Loucy (cell line): ENCODE data around the gene DAGLA.

Experiments
- EZH2phosphoT487 ChIP-seq: fragments of 200-600 bp; IDR thresholded peaks from 2 replicates; pipeline ENCODE4 v1.6.1; 2018; ENCODE audit warnings: antibody characterized with exemption, mild to moderate bottlenecking, moderate library complexity, borderline replicate concordance
- TF ChIP-seq, protein P1 (sequence below): fragments of 200-600 bp; sonication (generic); conservative IDR thresholded peaks from 2 replicates; pipeline ENCODE4 v1.5.1; 2014; ENCODE audit warnings: mild to moderate bottlenecking, antibody characterized with exemption, low read length

DNA sequence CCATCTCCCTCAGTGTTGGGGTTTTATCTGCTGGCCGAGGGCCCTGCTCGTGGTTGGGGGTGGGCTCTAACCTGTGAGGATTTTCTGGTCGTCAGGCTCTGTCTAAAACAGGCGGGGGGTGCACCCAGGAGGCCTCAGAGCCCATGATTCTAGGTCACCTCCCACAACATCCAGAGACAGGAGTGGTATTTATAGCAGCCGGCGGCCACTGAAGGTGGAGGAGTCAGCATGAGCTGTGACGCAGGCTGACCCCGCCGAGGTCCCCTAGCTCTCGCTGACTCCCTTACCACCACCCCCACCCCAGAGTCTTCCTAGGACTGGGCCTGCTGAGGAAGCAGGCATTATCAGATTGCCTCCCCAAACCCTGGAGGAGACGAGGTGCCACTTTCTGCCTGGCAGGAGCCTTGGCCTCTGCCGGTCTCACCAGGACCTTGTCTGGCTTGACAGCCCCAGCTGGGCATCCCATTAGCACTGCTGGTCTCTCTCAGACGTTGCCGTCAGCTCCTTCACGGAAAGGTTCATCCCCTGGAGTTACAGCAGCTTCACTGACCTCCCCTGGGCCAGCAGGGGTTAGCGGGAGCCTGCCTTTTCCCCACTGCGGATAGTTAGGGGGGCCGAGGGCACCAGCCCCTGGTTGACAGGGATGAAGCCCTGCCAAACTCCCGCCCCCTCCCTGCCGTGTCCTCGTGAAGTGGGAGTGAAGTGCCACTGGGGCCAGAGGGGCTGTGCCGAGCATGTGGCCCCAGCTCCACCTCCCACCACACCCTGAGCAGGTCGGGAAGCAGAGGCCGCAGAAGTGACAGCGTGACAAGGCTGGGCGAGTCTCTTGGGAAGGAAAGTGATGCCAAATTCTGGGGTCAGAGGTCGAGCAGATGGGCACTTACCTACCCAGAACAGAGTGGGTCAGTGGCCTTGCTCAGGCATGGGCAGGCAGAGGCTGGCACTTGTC is 26.5 kb downstream of the DAGLA start:
- TF ChIP-seq, protein P1, sequence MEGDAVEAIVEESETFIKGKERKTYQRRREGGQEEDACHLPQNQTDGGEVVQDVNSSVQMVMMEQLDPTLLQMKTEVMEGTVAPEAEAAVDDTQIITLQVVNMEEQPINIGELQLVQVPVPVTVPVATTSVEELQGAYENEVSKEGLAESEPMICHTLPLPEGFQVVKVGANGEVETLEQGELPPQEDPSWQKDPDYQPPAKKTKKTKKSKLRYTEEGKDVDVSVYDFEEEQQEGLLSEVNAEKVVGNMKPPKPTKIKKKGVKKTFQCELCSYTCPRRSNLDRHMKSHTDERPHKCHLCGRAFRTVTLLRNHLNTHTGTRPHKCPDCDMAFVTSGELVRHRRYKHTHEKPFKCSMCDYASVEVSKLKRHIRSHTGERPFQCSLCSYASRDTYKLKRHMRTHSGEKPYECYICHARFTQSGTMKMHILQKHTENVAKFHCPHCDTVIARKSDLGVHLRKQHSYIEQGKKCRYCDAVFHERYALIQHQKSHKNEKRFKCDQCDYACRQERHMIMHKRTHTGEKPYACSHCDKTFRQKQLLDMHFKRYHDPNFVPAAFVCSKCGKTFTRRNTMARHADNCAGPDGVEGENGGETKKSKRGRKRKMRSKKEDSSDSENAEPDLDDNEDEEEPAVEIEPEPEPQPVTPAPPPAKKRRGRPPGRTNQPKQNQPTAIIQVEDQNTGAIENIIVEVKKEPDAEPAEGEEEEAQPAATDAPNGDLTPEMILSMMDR = no peak
- no peak for TF ChIP-seq EZH2phosphoT487
